Osteoblast (primary cell): Measurements from ENCODE around the gene STK32C. TPM values are rescaled to one million over a fixed set of nuclear protein-coding genes. Genes with fewer than 3 reads are reported as not detected.
A peak's percentile ranks its signal among the peaks of the same experiment; 100 is the strongest.
"Not testable (repeated sequence)": the region's sequence is repeated elsewhere in the genome, so short reads cannot be mapped to it uniquely, and the experiment has no call there.

Experiments used
- DNase-seq: peaks from one replicate; pipeline ENCODE4 v3.0.0; 2011; ENCODE audit warnings: low spot score, mixed read lengths; ENCODE audit not compliant: insufficient read length; ENCODE audit errors: missing footprints
- H2AFZ ChIP-seq: 2 replicates; pipeline ENCODE4 v1.6.0; 2011; ENCODE audit warnings: mild to moderate bottlenecking, low read length
- H3K27ac ChIP-seq: 2 replicates; pipeline ENCODE4 v1.5.1; 2011; ENCODE audit warnings: mild to moderate bottlenecking, low read depth, low read length, moderate library complexity
- H3K27me3 ChIP-seq: 2 replicates; pipeline ENCODE4 v1.6.0; 2012; ENCODE audit warnings: mild to moderate bottlenecking, control low read depth, inconsistent platforms, low read length, moderate library complexity; ENCODE audit not compliant: insufficient read depth
- H3K36me3 ChIP-seq: 2 replicates; pipeline ENCODE4 v1.5.1; 2011; ENCODE audit warnings: mild to moderate bottlenecking, low read length, control low read depth, moderate library complexity; ENCODE audit not compliant: insufficient read depth
- H3K4me1 ChIP-seq: 2 replicates; pipeline ENCODE4 v1.5.1; 2011; ENCODE audit warnings: mild to moderate bottlenecking, low read length, control low read depth, moderate library complexity; ENCODE audit not compliant: insufficient read depth
- H3K4me2 ChIP-seq: 2 replicates; pipeline ENCODE4 v1.6.0; 2011; ENCODE audit warnings: mild to moderate bottlenecking, low read length; ENCODE audit not compliant: insufficient read depth
- H3K4me3 ChIP-seq: fragments of 200-600 bp; sonication (generic); 3 replicates; pipeline ENCODE4 v1.5.1; 2012; ENCODE audit warnings: mild to moderate bottlenecking, low read length, inconsistent platforms; ENCODE audit not compliant: insufficient read depth
- H3K79me2 ChIP-seq: 2 replicates; pipeline ENCODE4 v1.6.0; 2012; ENCODE audit warnings: mild to moderate bottlenecking, low read length, control low read depth, inconsistent platforms; ENCODE audit not compliant: insufficient read depth
- H3K9me3 ChIP-seq: 2 replicates; pipeline ENCODE4 v1.5.1; 2011; ENCODE audit warnings: low read depth, low read length, control low read depth
- H4K20me1 ChIP-seq: 2 replicates; pipeline ENCODE4 v1.6.0; 2012; ENCODE audit warnings: mild to moderate bottlenecking, low read length, control low read depth; ENCODE audit not compliant: insufficient read depth
- total RNA-seq: library from RNA; depleted of rRNA; stranded (reverse); fragments of >200 nt; gene quantifications from 2 replicates; pipeline ENCODE4 v1.2.3, GENCODE V29; 2012
- TF ChIP-seq, protein P1 (sequence below): IDR thresholded peaks from 2 replicates; pipeline ENCODE4 v1.5.1; 2011; ENCODE audit warnings: mild to moderate bottlenecking, low read depth, low read length, moderate library complexity; ENCODE audit errors: extremely low read depth

STK32C gene
- total RNA-seq, 1 donor: 14.5 TPM

DNA sequence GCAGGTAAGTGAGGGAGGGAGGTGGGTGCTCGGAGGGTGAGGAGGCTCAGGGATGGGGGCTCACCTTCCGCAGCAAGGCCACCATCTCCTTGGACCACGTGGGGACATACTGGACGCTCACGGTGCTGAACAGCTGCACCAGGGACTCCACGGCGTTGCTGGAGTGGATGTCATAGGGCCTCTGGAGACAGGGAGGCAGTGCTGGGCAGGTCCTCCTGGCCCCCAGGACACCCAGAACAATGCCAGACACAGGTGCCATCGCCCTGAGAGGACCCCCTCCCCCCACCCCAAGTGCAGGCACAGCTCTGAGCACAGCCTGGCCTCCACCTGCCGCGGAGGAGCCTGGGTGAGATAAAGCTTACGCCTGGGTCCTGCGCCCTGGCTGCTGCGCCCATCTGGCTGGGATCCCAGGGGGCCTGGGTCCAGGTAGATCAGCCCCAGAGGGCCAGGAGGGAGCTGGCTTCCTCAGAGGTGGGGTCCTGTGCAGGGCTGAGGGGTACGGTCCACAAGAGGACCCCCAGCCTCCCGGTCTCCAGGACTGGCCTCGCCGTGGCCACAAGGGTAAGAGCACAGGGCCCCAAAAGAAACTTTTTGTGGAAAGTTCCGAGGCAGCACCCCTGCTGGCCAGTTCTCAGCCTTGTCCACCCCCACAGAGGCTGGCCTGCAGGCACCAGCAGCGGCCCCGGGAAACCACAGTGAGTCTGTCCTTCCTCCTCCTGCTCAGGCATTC is 83.2 kb downstream of the STK32C start:
- Histone ChIP-seq H3K9me3 (no peaks in the 10 kb centered on the region), H2AFZ (no peak overlapping the region), H3K4me3 (no peak overlapping the region), H3K27ac (no peak overlapping the region), H3K36me3 (no peaks in the 10 kb centered on the region), H4K20me1 (no peaks in the 10 kb centered on the region), H3K4me1 (no peaks in the 10 kb centered on the region), H3K4me2 (no peak overlapping the region), H3K79me2 (no peaks in the 10 kb centered on the region), H3K27me3 (no peaks in the 10 kb centered on the region)
- TF ChIP-seq, protein P1, sequence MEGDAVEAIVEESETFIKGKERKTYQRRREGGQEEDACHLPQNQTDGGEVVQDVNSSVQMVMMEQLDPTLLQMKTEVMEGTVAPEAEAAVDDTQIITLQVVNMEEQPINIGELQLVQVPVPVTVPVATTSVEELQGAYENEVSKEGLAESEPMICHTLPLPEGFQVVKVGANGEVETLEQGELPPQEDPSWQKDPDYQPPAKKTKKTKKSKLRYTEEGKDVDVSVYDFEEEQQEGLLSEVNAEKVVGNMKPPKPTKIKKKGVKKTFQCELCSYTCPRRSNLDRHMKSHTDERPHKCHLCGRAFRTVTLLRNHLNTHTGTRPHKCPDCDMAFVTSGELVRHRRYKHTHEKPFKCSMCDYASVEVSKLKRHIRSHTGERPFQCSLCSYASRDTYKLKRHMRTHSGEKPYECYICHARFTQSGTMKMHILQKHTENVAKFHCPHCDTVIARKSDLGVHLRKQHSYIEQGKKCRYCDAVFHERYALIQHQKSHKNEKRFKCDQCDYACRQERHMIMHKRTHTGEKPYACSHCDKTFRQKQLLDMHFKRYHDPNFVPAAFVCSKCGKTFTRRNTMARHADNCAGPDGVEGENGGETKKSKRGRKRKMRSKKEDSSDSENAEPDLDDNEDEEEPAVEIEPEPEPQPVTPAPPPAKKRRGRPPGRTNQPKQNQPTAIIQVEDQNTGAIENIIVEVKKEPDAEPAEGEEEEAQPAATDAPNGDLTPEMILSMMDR: no peak
- DNase-seq: peak; percentile 79

DNA sequence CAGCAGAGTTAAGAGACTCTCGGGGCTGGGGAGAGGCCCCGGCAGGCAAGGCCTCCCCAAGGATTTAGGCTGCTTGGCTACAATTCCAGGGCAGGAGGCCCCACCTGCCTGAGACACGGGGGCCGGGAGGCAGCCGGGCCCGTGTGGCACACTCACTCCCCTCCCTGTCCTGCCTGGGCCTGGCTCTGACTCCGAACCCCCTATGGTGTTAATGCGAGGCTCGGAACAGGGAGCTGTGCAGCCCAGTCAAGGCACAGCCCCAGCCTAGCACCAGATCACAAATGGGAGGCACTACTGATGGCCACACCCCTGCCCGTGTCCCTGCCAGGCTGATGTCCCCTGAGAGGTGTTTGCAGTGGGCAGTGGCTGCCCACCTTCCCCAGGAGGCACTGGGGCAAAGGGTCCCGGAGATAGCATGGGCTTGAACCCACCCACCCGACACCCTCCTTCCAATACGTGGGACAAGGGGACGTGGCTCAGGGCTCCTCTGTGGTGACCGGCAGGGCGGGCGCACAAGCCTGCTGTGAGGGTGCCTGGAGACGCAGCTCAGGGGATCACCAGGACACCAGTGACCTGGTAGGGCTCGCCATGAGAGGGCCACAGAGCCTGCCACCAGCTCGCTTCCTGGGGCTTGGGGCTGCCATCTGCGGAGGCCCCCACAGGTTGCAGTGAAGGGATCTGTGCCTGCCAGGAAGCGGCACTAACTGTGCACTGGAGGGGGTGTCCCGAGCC is 84.0 kb downstream of the STK32C start:
- H3K79me2 ChIP-seq: no peaks in the 10 kb centered on the region
- peak; percentile 76 for DNase-seq
- no peaks in the 10 kb centered on the region for H3K36me3 ChIP-seq
- H3K9me3 ChIP-seq: no peaks in the 10 kb centered on the region
- H3K4me2 ChIP-seq: no peak overlapping the region
- no peaks in the 10 kb centered on the region for H3K4me1 ChIP-seq
- H2AFZ ChIP-seq: no peak overlapping the region
- H3K27ac ChIP-seq: no peak overlapping the region
- H3K4me3 ChIP-seq: no peak overlapping the region
- H4K20me1 ChIP-seq: no peaks in the 10 kb centered on the region
- TF ChIP-seq, protein P1: no peak
- no peaks in the 10 kb centered on the region for H3K27me3 ChIP-seq

DNA sequence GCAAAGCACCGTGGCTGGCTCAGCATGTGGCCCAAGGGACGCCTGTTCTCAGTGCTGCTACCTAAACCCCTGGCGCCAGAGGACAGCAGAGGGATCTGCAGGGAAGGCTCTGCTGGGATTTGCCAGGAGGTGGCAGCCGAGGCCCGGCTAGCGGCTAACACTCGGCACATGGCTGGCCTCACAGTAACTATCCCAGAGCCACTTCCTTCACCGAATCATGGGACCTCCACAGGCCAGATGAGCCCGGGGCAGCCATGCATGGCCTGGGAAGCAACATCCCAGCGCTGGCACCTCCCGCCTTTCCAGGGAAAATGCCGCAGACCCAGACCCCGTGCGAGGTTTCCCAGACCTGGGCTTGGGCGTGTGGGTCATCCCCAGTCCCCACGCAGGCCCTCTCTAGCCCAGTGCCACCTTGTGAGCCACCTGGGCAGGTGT is 84.6 kb downstream of the STK32C start:
- Histone ChIP-seq H3K4me2 (no peak overlapping the region), H3K27ac (no peak overlapping the region), H3K9me3 (no peaks in the 10 kb centered on the region), H2AFZ (no peak overlapping the region), H3K4me1 (no peaks in the 10 kb centered on the region), H3K79me2 (no peaks in the 10 kb centered on the region), H3K4me3 (no peak overlapping the region), H3K27me3 (no peaks in the 10 kb centered on the region), H3K36me3 (no peaks in the 10 kb centered on the region), H4K20me1 (no peaks in the 10 kb centered on the region)
- TF ChIP-seq, protein P1: peak; percentile 93
- DNase-seq: peak; percentile 100

DNA sequence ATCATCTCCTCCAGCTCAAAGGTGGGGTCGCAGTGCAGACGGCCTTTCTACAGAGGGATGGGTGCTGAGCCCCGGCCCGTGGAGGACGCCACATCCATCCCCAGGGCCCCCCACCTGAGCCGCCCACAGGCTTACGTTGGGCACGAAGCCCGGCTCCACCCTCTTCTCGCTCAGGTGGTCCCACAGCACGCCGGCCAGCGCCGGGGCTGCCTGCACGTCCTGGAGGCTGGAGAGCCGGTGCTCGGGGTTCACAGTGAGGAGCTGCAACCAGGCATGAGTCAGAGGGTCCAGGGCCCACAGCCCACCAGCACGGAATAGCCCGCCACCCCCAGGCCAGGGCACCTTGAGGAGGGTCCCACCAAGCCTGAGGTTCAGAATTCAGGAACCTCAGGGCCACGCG is 85.0 kb downstream of the STK32C start:
- H3K9me3 ChIP-seq: no peaks in the 10 kb centered on the region
- H3K4me2 ChIP-seq: no peak overlapping the region
- H3K79me2 ChIP-seq: no peaks in the 10 kb centered on the region
- H3K4me1 ChIP-seq: no peaks in the 10 kb centered on the region
- H2AFZ ChIP-seq: no peak overlapping the region
- TF ChIP-seq, protein P1: no peak
- no peaks in the 10 kb centered on the region for H3K36me3 ChIP-seq
- peak; percentile 62 for DNase-seq
- H4K20me1 ChIP-seq: no peaks in the 10 kb centered on the region
- no peak overlapping the region for H3K27ac ChIP-seq
- H3K4me3 ChIP-seq: no peak overlapping the region
- H3K27me3 ChIP-seq: no peaks in the 10 kb centered on the region

DNA sequence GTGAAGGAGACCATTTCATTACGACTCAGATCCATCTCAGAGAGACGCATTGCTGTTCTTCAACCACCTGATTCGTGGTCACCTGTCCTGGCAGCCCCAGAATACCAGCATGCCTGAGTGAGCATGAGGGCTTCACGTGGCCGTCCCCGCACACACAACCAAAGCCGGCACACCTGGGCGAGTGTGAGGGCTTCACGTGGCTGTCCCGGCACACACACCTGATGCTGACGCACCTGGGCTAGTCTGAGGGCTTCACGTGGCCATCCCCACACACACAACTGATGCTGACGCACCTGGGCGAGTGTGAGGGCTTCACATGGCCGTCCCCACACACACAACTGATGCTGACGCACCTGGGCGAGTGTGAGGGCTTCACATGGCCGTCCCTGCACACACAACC is 86.8 kb downstream of the STK32C start:
- H3K9me3 ChIP-seq, H3K27ac ChIP-seq, H3K4me3 ChIP-seq, DNase-seq, H4K20me1 ChIP-seq, H3K36me3 ChIP-seq, H3K4me2 ChIP-seq, H2AFZ ChIP-seq, H3K4me1 ChIP-seq, H3K79me2 ChIP-seq, H3K27me3 ChIP-seq: not testable (repeated sequence)
